Skeletal muscle tissue (tissue), 4 donors: ENCODE results near the gene ASCC3. TPM values are rescaled to one million over a fixed set of nuclear protein-coding genes. Genes with fewer than 3 reads are reported as not detected.
"Not testable (repeated sequence)": the region's sequence is repeated elsewhere in the genome, so short reads cannot be mapped to it uniquely, and the experiment has no call there.

Source experiments
- H3K27ac ChIP-seq: one replicate; pipeline ENCODE4 v1.7.0; 2013; ENCODE audit warnings: mild to moderate bottlenecking, low read depth, low read length, inconsistent platforms
- H3K27me3 ChIP-seq, 3 donors: one replicate each; pipeline ENCODE4 v1.7.0; 2013; ENCODE audit warnings: low read length in 3 of 3; ENCODE audit not compliant: control insufficient read depth in 3 of 3, insufficient read depth in 3 of 3
- H3K36me3 ChIP-seq, 3 donors: one replicate each; pipeline ENCODE4 v1.7.0; 2013; ENCODE audit warnings: low read length in 3 of 3; ENCODE audit not compliant: control insufficient read depth in 3 of 3, insufficient read depth in 3 of 3
- H3K4me1 ChIP-seq, 3 donors: one replicate each; pipeline ENCODE4 v1.7.0; 2013; ENCODE audit warnings: low read length in 3 of 3, mild to moderate bottlenecking in 3 of 3; ENCODE audit not compliant: control insufficient read depth in 3 of 3, insufficient read depth in 3 of 3
- H3K4me3 ChIP-seq, 3 donors: one replicate each; pipeline ENCODE4 v1.7.0; 2013; ENCODE audit warnings: low read length in 3 of 3
- H3K9ac ChIP-seq, 3 donors: one replicate each; pipeline ENCODE4 v1.7.0; 2013; ENCODE audit warnings: low read length in 3 of 3, mild to moderate bottlenecking in 3 of 3, moderate library complexity in 2 of 3, low read depth in 1 of 3
- H3K9me3 ChIP-seq, 3 donors: one replicate each; pipeline ENCODE4 v1.7.0; 2013; ENCODE audit warnings: low read length in 3 of 3; ENCODE audit not compliant: control insufficient read depth in 3 of 3
- total RNA-seq: library from RNA; depleted of rRNA; stranded (reverse); fragments of >200 nt; gene quantifications from one replicate; pipeline ENCODE4 v1.2.3, GENCODE V29; 2014
- donor health status: Osteomylitis.

Gene ASCC3
- total RNA-seq, 1 donor from 2014 or later, result 21.4 TPM

GRCh38 chr6:100641147-100641546, 240.0 kb downstream of the ASCC3 start:
- H3K4me1 ChIP-seq, H3K9ac ChIP-seq, H3K9me3 ChIP-seq, H3K27me3 ChIP-seq, H3K4me3 ChIP-seq, H3K27ac ChIP-seq: not testable (repeated sequence)
- H3K36me3 ChIP-seq, result peaks cover 0 to 28% (median 25%) of the 10 kb centered on the region in 3 donors

- Histone ChIP-seq H3K27ac (no peak overlapping the region), H3K9ac (no peak overlapping the region)
Measured at GRCh38 chr6:100633096-100633777, 247.9 kb downstream of the ASCC3 start.

DNA sequence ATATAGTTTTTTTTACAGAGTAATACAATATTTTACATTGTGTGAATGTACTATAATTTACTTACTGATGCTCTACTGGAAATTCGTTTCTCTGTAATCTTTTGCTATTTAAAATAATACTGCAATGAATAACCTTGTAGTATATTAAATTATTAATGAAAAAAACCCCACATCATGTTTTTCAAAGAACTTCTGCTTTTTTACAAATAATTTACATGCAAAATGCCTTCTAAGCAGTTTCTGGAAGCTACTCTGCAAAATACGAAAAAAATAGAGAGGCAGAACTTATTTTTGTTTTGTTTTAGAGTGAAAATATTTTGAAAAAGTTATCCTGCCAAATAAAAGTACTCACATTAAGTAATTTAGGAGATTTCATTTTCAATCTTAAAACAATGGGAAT, 250.6 kb downstream of the ASCC3 start:
- H3K9me3 ChIP-seq, result no peaks in the 10 kb centered on the region

More at GRCh38 chr6:100633096-100633777, 247.9 kb downstream of the ASCC3 start:
- no peaks in the 10 kb centered on the region for H3K4me1 ChIP-seq
- no peaks in the 10 kb centered on the region for H3K9me3 ChIP-seq
- no peaks in the 10 kb centered on the region for H3K27me3 ChIP-seq
- peaks cover 0 to 22% (median 14%) of the 10 kb centered on the region in 3 donors for H3K36me3 ChIP-seq
- no peak overlapping the region for H3K4me3 ChIP-seq

GRCh38 chr6:100627911-100628758, 253.0 kb downstream of the ASCC3 start:
- Histone ChIP-seq H3K4me3 (no peak overlapping the region), H3K9ac (no peak overlapping the region), H3K27ac (no peak overlapping the region), H3K27me3 (no peaks in the 10 kb centered on the region), H3K36me3 (peaks cover 0 to 14% (median 7%) of the 10 kb centered on the region in 3 donors), H3K4me1 (no peaks in the 10 kb centered on the region), H3K9me3 (no peaks in the 10 kb centered on the region)

More for the DNA sequence above, 250.6 kb downstream of the ASCC3 start:
- Histone ChIP-seq H3K4me3 (no peak overlapping the region), H3K36me3 (peaks cover 0 to 14% (median 6%) of the 10 kb centered on the region in 3 donors), H3K27me3 (no peaks in the 10 kb centered on the region), H3K4me1 (no peaks in the 10 kb centered on the region), H3K27ac (no peak overlapping the region), H3K9ac (no peak overlapping the region)

- Histone ChIP-seq H3K9me3 (peaks cover 0 to 2% (median 0%) of the 10 kb centered on the region in 3 donors), H3K9ac (no peak overlapping the region), H3K4me3 (no peak overlapping the region), H3K36me3 (peaks cover 0 to 14% (median 12%) of the 10 kb centered on the region in 3 donors), H3K27me3 (no peaks in the 10 kb centered on the region), H3K4me1 (no peaks in the 10 kb centered on the region), H3K27ac (no peak overlapping the region)
Measured at GRCh38 chr6:100626721-100627120, 254.4 kb downstream of the ASCC3 start.

GRCh38 chr6:100622907-100623692, 258.0 kb downstream of the ASCC3 start:
- Histone ChIP-seq H3K27ac (no peak overlapping the region), H3K9ac (no peak overlapping the region), H3K9me3 (peaks cover 0 to 2% (median 0%) of the 10 kb centered on the region in 3 donors), H3K27me3 (no peaks in the 10 kb centered on the region), H3K4me1 (no peaks in the 10 kb centered on the region), H3K36me3 (peaks cover 0 to 14% (median 10%) of the 10 kb centered on the region in 3 donors), H3K4me3 (no peak overlapping the region)

DNA sequence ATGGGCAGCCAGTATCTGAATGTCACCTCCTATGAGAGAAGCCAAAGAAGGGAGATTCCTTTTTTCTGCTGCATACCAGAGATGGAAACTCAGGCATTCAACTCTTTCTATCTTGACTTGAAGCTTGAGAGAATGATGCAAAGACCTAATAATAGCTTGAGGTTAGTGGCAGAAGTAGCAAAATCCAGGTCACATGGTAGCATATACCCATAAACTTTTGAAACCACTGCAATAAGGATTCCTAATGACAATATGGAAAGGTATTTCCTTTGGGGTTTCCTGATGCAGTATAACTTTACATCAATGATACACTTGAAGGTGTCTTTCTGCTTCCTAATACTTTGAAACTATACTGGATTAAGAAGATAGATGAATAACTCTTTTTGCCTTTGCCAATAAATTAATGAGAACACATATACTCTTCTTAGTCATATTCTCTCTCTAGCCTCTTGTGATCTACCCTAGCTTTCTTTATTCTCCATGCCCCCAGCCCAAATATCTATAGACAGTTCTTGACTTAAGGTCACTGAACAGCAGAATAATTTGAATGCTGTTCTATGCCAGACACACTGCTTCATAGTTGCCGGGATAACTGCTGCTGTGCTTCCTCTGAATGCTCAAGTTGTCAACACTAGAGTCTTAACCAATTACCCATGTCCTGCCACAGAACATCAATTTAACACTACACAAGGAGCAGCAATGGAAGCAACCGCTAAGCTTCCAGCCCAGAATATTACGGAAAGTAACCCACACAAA, 260.9 kb downstream of the ASCC3 start:
- H3K27me3 ChIP-seq, result no peaks in the 10 kb centered on the region
- no peaks in the 10 kb centered on the region for H3K4me1 ChIP-seq
- H3K9me3 ChIP-seq, result peaks cover 0 to 2% (median 0%) of the 10 kb centered on the region in 3 donors
- no peak overlapping the region for H3K4me3 ChIP-seq
- peaks cover 0 to 10% (median 0%) of the 10 kb centered on the region in 3 donors for H3K36me3 ChIP-seq
- H3K9ac ChIP-seq, result no peak overlapping the region
- no peak overlapping the region for H3K27ac ChIP-seq

GRCh38 chr6:100618351-100618671, 262.8 kb downstream of the ASCC3 start:
- peaks cover 0 to 7% (median 0%) of the 10 kb centered on the region in 3 donors for H3K36me3 ChIP-seq
- no peak overlapping the region for H3K4me3 ChIP-seq
- peaks cover 0 to 2% (median 0%) of the 10 kb centered on the region in 3 donors for H3K9me3 ChIP-seq
- no peaks in the 10 kb centered on the region for H3K4me1 ChIP-seq
- H3K27me3 ChIP-seq, result no peaks in the 10 kb centered on the region
- no peak overlapping the region for H3K9ac ChIP-seq
- no peak overlapping the region for H3K27ac ChIP-seq

DNA sequence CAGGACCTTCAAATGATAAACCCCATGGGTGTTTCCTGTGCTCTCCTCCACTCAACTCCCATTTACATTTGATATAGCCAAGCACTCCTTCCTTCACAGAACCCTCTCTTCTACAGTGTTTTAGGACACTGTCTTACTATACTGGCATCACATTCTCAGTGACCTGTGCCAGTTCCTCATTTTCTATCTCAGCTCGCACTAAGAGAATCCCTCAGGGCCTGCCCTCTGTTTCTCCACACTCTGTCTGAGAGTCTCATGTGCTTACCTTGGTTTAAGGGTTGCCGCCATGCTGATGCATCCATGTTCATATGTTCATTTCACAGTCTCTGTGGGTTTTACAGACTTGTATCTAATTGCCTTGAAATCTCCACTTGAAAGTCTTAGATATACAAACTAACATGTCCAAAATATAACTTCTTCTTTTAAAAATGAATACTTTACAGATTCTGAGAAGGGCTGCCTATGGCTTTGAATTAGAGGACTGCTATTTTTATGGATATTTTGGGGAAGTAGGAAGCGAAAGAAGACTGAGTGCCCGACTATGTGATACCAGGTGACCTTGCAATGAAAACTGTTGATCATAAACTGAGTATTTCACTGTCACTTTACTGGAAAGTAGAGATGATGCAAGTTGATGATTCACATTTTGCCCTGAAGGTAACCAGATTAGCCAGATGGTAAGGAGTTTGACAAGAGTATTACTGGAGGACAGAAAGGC, 263.3 kb downstream of the ASCC3 start:
- H3K36me3 ChIP-seq, result peaks cover 0 to 7% (median 0%) of the 10 kb centered on the region in 3 donors
- no peak overlapping the region for H3K4me3 ChIP-seq
- H3K27me3 ChIP-seq, result no peaks in the 10 kb centered on the region
- peaks cover 0 to 2% (median 0%) of the 10 kb centered on the region in 3 donors for H3K9me3 ChIP-seq
- no peak overlapping the region for H3K27ac ChIP-seq
- no peak overlapping the region for H3K9ac ChIP-seq
- H3K4me1 ChIP-seq, result no peaks in the 10 kb centered on the region
